Measurements from ENCODE around the gene CYTH1.

- TF ChIP-seq, protein P1, sequence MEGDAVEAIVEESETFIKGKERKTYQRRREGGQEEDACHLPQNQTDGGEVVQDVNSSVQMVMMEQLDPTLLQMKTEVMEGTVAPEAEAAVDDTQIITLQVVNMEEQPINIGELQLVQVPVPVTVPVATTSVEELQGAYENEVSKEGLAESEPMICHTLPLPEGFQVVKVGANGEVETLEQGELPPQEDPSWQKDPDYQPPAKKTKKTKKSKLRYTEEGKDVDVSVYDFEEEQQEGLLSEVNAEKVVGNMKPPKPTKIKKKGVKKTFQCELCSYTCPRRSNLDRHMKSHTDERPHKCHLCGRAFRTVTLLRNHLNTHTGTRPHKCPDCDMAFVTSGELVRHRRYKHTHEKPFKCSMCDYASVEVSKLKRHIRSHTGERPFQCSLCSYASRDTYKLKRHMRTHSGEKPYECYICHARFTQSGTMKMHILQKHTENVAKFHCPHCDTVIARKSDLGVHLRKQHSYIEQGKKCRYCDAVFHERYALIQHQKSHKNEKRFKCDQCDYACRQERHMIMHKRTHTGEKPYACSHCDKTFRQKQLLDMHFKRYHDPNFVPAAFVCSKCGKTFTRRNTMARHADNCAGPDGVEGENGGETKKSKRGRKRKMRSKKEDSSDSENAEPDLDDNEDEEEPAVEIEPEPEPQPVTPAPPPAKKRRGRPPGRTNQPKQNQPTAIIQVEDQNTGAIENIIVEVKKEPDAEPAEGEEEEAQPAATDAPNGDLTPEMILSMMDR (IDR thresholded peaks at IDR 0.05; ENCODE audit: borderline replicate concordance, extremely low read depth, low read length, poor library complexity, severe bottlenecking): no peak
- TF ChIP-seq EZH2 (IDR thresholded peaks at IDR 0.05; ENCODE audit: borderline replicate concordance, low read depth, low read length, severe bottlenecking): no peak
Observed at GRCh38 chr17:78819806-78820792, 38.0 kb upstream of the CYTH1 start.

Measured in DND-41 (cell line).